Keratinocyte (primary cell): ENCODE measurements around the gene C14orf119. TPM values are rescaled to one million over a fixed set of nuclear protein-coding genes. Genes with fewer than 3 reads are reported as not detected.

Experiments
- DNase-seq: peaks from one replicate; pipeline ENCODE4 v3.0.0-alpha.2; 2011; ENCODE audit warnings: low read depth, missing footprints, low spot score
- FAIRE-seq: peaks from 2 replicates; lab custom pipeline; 2011; peaks lifted over from hg19 to GRCh38; lab: Jason Lieb, UNC
- H2AFZ ChIP-seq: 2 replicates; pipeline ENCODE4 v1.6.0; 2012; ENCODE audit warnings: low read length, control low read depth, inconsistent platforms; ENCODE audit not compliant: control insufficient read depth
- H3K27ac ChIP-seq: 2 replicates; pipeline ENCODE4 v1.5.1; 2011; ENCODE audit warnings: low read length; ENCODE audit not compliant: control insufficient read depth, insufficient read depth
- H3K27me3 ChIP-seq: 3 replicates; pipeline ENCODE4 v1.6.0; 2011; ENCODE audit warnings: low read length; ENCODE audit not compliant: control insufficient read depth, insufficient read depth; ENCODE audit errors: extremely low read depth
- H3K36me3 ChIP-seq, 2 experiments: 2 replicates in 1 of 2; 3 replicates in 1 of 2; pipeline ENCODE4 v1.5.1; 2011; ENCODE audit warnings: low read length in 2 of 2, mild to moderate bottlenecking in 1 of 2; ENCODE audit not compliant: control insufficient read depth in 2 of 2, insufficient read depth in 2 of 2; ENCODE audit errors: extremely low read depth in 1 of 2
- H3K4me1 ChIP-seq: 3 replicates; pipeline ENCODE4 v1.5.1; 2011; ENCODE audit warnings: low read length; ENCODE audit not compliant: control insufficient read depth, insufficient read depth; ENCODE audit errors: extremely low read depth
- H3K4me2 ChIP-seq: 3 replicates; pipeline ENCODE4 v1.6.0; 2011; ENCODE audit warnings: low read depth, low read length; ENCODE audit not compliant: control insufficient read depth, insufficient read depth; ENCODE audit errors: extremely low read depth
- H3K4me3 ChIP-seq, 3 experiments: fragments of 200-600 bp in 1 of 3; sonication (generic) in 1 of 3; 2 replicates in 2 of 3; 3 replicates in 1 of 3; pipeline ENCODE4 v1.5.1; 2011 to 2016; ENCODE audit warnings: low read length in 3 of 3, mild to moderate bottlenecking in 3 of 3, control low read depth in 2 of 3, inconsistent platforms in 1 of 3, low read depth in 1 of 3, mixed read lengths in 1 of 3, mixed run types in 1 of 3, moderate library complexity in 1 of 3; ENCODE audit not compliant: control insufficient read depth in 2 of 3, insufficient read depth in 2 of 3; ENCODE audit errors: extremely low read depth in 1 of 3
- H3K79me2 ChIP-seq: 2 replicates; pipeline ENCODE4 v1.6.0; 2012; ENCODE audit warnings: low read length; ENCODE audit not compliant: control insufficient read depth, insufficient read depth
- H3K9ac ChIP-seq: 3 replicates; pipeline ENCODE4 v1.6.0; 2011; ENCODE audit warnings: low read length; ENCODE audit not compliant: control insufficient read depth, insufficient read depth; ENCODE audit errors: extremely low read depth
- H3K9me1 ChIP-seq: 3 replicates; pipeline ENCODE4 v1.6.0; 2011; ENCODE audit warnings: low read length; ENCODE audit not compliant: control insufficient read depth, insufficient read depth; ENCODE audit errors: extremely low read depth
- H3K9me3 ChIP-seq: 2 replicates; pipeline ENCODE4 v1.5.1; 2012; ENCODE audit warnings: low read depth, low read length; ENCODE audit not compliant: control insufficient read depth
- H4K20me1 ChIP-seq: 3 replicates; pipeline ENCODE4 v1.6.0; 2011; ENCODE audit warnings: low read length; ENCODE audit not compliant: control insufficient read depth, insufficient read depth; ENCODE audit errors: extremely low read depth
- EZH2 ChIP-seq: IDR thresholded peaks from one replicate; pipeline ENCODE4 v1.6.1; 2012; ENCODE audit warnings: inconsistent platforms, mild to moderate bottlenecking, low read length, moderate library complexity
- dilution Hi-C: fragments of 300-500 bp; cut with MboI; formaldehyde crosslinking; loops from one replicate; pipeline ENCODE4 v1.7.0; 2020; ENCODE audit warnings: low sequenced_read_pairs; ENCODE audit not compliant: extremely low pct_ligation_motif_present
- polyA plus RNA-seq, 5 experiments: library from polyadenylated mRNA; depleted of rRNA in 3 of 5; stranded (reverse) in 3 of 5; stranded (forward) in 1 of 5; unstranded in 1 of 5; fragments of >200 nt; gene quantifications; 1 replicate in 1 of 5; 2 replicates in 3 of 5; 3 replicates in 1 of 5; pipeline versions ENCODE4 v1.2.1 to v1.2.3, GENCODE V29; 2011 to 2012; ENCODE audit warnings: missing spikeins in 2 of 5, low read depth in 1 of 5, low replicate concordance in 1 of 5
- TF ChIP-seq, protein P1 (sequence below), 3 experiments: IDR thresholded peaks in 1 of 3; conservative IDR thresholded peaks in 1 of 3; optimal IDR thresholded peaks in 1 of 3; 2 replicates in 2 of 3; 3 replicates in 1 of 3; pipeline versions ENCODE3 to v1.5.1; 2011; ENCODE audit warnings: low read length in 3 of 3, mild to moderate bottlenecking in 3 of 3, moderate library complexity in 2 of 3, control low read depth in 1 of 3, inconsistent platforms in 1 of 3; ENCODE audit not compliant: insufficient read depth in 2 of 3; ENCODE audit errors: extremely low read depth in 1 of 3

Gene C14orf119
- polyA plus RNA-seq, 1 donor (not counting 4 experiments of a cell fraction or from before 2014, with no cell fraction given), result 73.7 TPM

GRCh38 chr14:23066368-23066767 is 28.9 kb upstream of the C14orf119 start:
- no peak overlapping the region for H3K4me2 ChIP-seq
- FAIRE-seq (no peak), DNase-seq (no peak)
- H3K36me3 ChIP-seq, result peaks cover 54 to 66% of the 10 kb centered on the region in 2 experiments
- no peak overlapping the region for H3K9ac ChIP-seq
- H3K9me3 ChIP-seq, result no peaks in the 10 kb centered on the region
- TF ChIP-seq EZH2, result no peak
- TF ChIP-seq, protein P1, sequence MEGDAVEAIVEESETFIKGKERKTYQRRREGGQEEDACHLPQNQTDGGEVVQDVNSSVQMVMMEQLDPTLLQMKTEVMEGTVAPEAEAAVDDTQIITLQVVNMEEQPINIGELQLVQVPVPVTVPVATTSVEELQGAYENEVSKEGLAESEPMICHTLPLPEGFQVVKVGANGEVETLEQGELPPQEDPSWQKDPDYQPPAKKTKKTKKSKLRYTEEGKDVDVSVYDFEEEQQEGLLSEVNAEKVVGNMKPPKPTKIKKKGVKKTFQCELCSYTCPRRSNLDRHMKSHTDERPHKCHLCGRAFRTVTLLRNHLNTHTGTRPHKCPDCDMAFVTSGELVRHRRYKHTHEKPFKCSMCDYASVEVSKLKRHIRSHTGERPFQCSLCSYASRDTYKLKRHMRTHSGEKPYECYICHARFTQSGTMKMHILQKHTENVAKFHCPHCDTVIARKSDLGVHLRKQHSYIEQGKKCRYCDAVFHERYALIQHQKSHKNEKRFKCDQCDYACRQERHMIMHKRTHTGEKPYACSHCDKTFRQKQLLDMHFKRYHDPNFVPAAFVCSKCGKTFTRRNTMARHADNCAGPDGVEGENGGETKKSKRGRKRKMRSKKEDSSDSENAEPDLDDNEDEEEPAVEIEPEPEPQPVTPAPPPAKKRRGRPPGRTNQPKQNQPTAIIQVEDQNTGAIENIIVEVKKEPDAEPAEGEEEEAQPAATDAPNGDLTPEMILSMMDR (optimal IDR thresholded peaks at IDR 0.05 in 1 of 3, IDR thresholded peaks at IDR 0.05 in 1 of 3, conservative IDR thresholded peaks at IDR 0.05 in 1 of 3; ENCODE audit: extremely low read depth in 1 of 3, insufficient read depth in 2 of 3, low read length in 3 of 3), result no peak
- no peak overlapping the region for H3K4me3 ChIP-seq
- no peak overlapping the region for H3K27ac ChIP-seq
- H3K9me1 ChIP-seq, result peaks cover 4% of the 10 kb centered on the region
- no peak overlapping the region for H2AFZ ChIP-seq
- dilution Hi-C loops, result no loop called here
- H4K20me1 ChIP-seq, result peaks cover 19% of the 10 kb centered on the region
- H3K27me3 ChIP-seq, result no peaks in the 10 kb centered on the region
- peaks cover 28% of the 10 kb centered on the region for H3K4me1 ChIP-seq
- peaks cover 51% of the 10 kb centered on the region for H3K79me2 ChIP-seq

GRCh38 chr14:23066855-23067744 is 28.2 kb upstream of the C14orf119 start:
- dilution Hi-C loops, result no loop called here
- Histone ChIP-seq H2AFZ (no peak overlapping the region), H3K27me3 (no peaks in the 10 kb centered on the region), H4K20me1 (peaks cover 19% of the 10 kb centered on the region), H3K27ac (no peak overlapping the region), H3K4me1 (peaks cover 28% of the 10 kb centered on the region), H3K4me2 (no peak overlapping the region), H3K36me3 (peaks cover 54 to 66% of the 10 kb centered on the region in 2 experiments), H3K9me1 (peaks cover 4% of the 10 kb centered on the region), H3K9me3 (no peaks in the 10 kb centered on the region), H3K9ac (no peak overlapping the region), H3K79me2 (peaks cover 51% of the 10 kb centered on the region), H3K4me3 (no peak overlapping the region)
- DNase-seq, result no peak
- TF ChIP-seq, protein P1 (optimal IDR thresholded peaks at IDR 0.05 in 1 of 3, IDR thresholded peaks at IDR 0.05 in 1 of 3, conservative IDR thresholded peaks at IDR 0.05 in 1 of 3; ENCODE audit: extremely low read depth in 1 of 3, insufficient read depth in 2 of 3, low read length in 3 of 3), result no peak
- no peak for TF ChIP-seq EZH2
- FAIRE-seq, result no peak
